Measurements from ENCODE around the gene MID1. TPM values are rescaled to one million over a fixed set of nuclear protein-coding genes. Genes with fewer than 3 reads are reported as not detected.

The MID1 gene
- total RNA-seq, 1 donor from 2014 or later = 32.5 TPM

GRCh38 chrX:10441464-10441863 is 178.9 kb downstream of the MID1 start:
- no peak for DNase-seq (ENCODE audit: low spot score, unreplicated experiment)
- Mint-ChIP-seq H3K4me1 (ENCODE audit: low read depth) (no peaks in the 10 kb centered on the region), H3K36me3 (ENCODE audit: insufficient read depth) (peaks cover 1% of the 10 kb centered on the region), H3K27me3 (no peaks in the 10 kb centered on the region), H3K27ac (no peak overlapping the region), H3K4me3 (ENCODE audit: low read depth) (no peak overlapping the region), H3K9me3 (ENCODE audit: low read depth) (peaks cover 30% of the 10 kb centered on the region)
- TF ChIP-seq CTCF (IDR thresholded peaks at IDR 0.05; ENCODE audit: unreplicated experiment) = no peak

- no peak for DNase-seq (ENCODE audit: low spot score, unreplicated experiment)
- H3K9me3 Mint-ChIP-seq (ENCODE audit: low read depth) = peaks cover 17% of the 10 kb centered on the region
- H3K4me3 Mint-ChIP-seq (ENCODE audit: low read depth) = no peak overlapping the region
- no peak overlapping the region for H3K27ac Mint-ChIP-seq
- H3K4me1 Mint-ChIP-seq (ENCODE audit: low read depth) = no peaks in the 10 kb centered on the region
- no peaks in the 10 kb centered on the region for H3K36me3 Mint-ChIP-seq (ENCODE audit: insufficient read depth)
- TF ChIP-seq CTCF (IDR thresholded peaks at IDR 0.05; ENCODE audit: unreplicated experiment) = no peak
- peaks cover 2% of the 10 kb centered on the region for H3K27me3 Mint-ChIP-seq
These were observed 187.0 kb downstream of the MID1 start for GRCh38 chrX:10433296-10433965.

- no peak overlapping the region for H3K27ac Mint-ChIP-seq
- TF ChIP-seq CTCF (IDR thresholded peaks at IDR 0.05; ENCODE audit: unreplicated experiment) = no peak
- H3K9me3 Mint-ChIP-seq (ENCODE audit: low read depth) = peaks cover 31% of the 10 kb centered on the region
- no peaks in the 10 kb centered on the region for H3K36me3 Mint-ChIP-seq (ENCODE audit: insufficient read depth)
- H3K4me1 Mint-ChIP-seq (ENCODE audit: low read depth) = no peaks in the 10 kb centered on the region
- no peak for DNase-seq (ENCODE audit: low spot score, unreplicated experiment)
- peaks cover 2% of the 10 kb centered on the region for H3K27me3 Mint-ChIP-seq
- H3K4me3 Mint-ChIP-seq (ENCODE audit: low read depth) = no peak overlapping the region
These were observed 190.5 kb downstream of the MID1 start for GRCh38 chrX:10429908-10430307.

- Mint-ChIP-seq H3K4me1 (ENCODE audit: low read depth) (no peaks in the 10 kb centered on the region), H3K27ac (no peak overlapping the region), H3K27me3 (peaks cover 2% of the 10 kb centered on the region), H3K4me3 (ENCODE audit: low read depth) (no peak overlapping the region), H3K36me3 (ENCODE audit: insufficient read depth) (no peaks in the 10 kb centered on the region), H3K9me3 (ENCODE audit: low read depth) (peaks cover 25% of the 10 kb centered on the region)
- TF ChIP-seq CTCF (IDR thresholded peaks at IDR 0.05; ENCODE audit: unreplicated experiment) = no peak
- DNase-seq (ENCODE audit: low spot score, unreplicated experiment) = no peak
These were observed 193.1 kb downstream of the MID1 start for GRCh38 chrX:10427249-10427648.

- Mint-ChIP-seq H3K27me3 (no peaks in the 10 kb centered on the region), H3K27ac (no peak overlapping the region), H3K4me3 (ENCODE audit: low read depth) (no peak overlapping the region), H3K36me3 (ENCODE audit: insufficient read depth) (no peaks in the 10 kb centered on the region), H3K9me3 (ENCODE audit: low read depth) (peaks cover 29% of the 10 kb centered on the region), H3K4me1 (ENCODE audit: low read depth) (no peaks in the 10 kb centered on the region)
- DNase-seq (ENCODE audit: low spot score, unreplicated experiment) = no peak
- no peak for TF ChIP-seq CTCF (IDR thresholded peaks at IDR 0.05; ENCODE audit: unreplicated experiment)
These were observed 196.7 kb downstream of the MID1 start for GRCh38 chrX:10423716-10424115.
